Kidney epithelial cell (primary cell): ENCODE results near the gene HS3ST3A1. TPM values are rescaled to one million over a fixed set of nuclear protein-coding genes. Genes with fewer than 3 reads are reported as not detected.

Experiments used
- DNase-seq: peaks from one replicate; pipeline ENCODE4 v3.0.0-alpha.2; 2010; ENCODE audit warnings: low read depth
- H3K27me3 ChIP-seq: 2 replicates; pipeline ENCODE4 v1.6.0; 2011; ENCODE audit warnings: low read length; ENCODE audit not compliant: control insufficient read depth, insufficient read depth
- H3K36me3 ChIP-seq: 2 replicates; pipeline ENCODE4 v1.5.1; 2011; ENCODE audit warnings: low read length; ENCODE audit not compliant: control insufficient read depth, insufficient read depth
- H3K4me3 ChIP-seq: 2 replicates; pipeline ENCODE4 v1.5.1; 2011; ENCODE audit warnings: low read depth, mild to moderate bottlenecking, control low read depth, low read length
- total RNA-seq: library from RNA; depleted of rRNA; stranded (reverse); fragments of >200 nt; gene quantifications from 2 replicates; pipeline ENCODE4 v1.2.3, GENCODE V29; 2015
- TF ChIP-seq, protein P1 (sequence below): IDR thresholded peaks from 2 replicates; pipeline ENCODE4 v1.5.1; 2011; ENCODE audit warnings: mild to moderate bottlenecking, moderate library complexity, low read length, control low read depth, inconsistent platforms; ENCODE audit not compliant: insufficient read depth, poor library complexity, severe bottlenecking

Gene HS3ST3A1
- total RNA-seq, 1 donor from 2014 or later = 38.4 TPM

DNA sequence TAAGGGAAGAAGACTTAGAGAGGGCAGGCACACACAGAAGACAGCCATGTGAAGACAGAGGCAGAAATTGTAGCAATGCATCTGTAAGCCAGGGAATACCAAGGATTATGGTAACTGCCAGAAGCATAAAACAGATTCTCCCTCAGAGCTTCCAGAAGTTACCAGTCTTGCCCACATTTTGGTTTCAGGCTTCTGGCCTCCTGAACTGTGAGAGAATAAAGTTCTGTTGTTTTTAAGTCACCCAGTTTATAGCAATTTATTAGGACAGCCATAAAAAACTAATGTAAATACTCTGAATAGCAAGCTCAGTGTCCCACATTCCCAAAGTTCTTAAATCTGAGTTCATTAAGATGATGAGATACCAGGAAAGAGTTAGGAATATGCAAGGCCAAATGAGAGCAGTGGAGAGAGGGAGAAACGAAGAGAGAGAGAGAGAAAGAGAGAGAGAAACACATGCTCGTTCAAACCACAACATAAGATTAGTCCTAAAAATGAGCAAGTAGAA, 123.4 kb downstream of the HS3ST3A1 start:
- H3K36me3 ChIP-seq = no peaks in the 10 kb centered on the region
- TF ChIP-seq, protein P1, sequence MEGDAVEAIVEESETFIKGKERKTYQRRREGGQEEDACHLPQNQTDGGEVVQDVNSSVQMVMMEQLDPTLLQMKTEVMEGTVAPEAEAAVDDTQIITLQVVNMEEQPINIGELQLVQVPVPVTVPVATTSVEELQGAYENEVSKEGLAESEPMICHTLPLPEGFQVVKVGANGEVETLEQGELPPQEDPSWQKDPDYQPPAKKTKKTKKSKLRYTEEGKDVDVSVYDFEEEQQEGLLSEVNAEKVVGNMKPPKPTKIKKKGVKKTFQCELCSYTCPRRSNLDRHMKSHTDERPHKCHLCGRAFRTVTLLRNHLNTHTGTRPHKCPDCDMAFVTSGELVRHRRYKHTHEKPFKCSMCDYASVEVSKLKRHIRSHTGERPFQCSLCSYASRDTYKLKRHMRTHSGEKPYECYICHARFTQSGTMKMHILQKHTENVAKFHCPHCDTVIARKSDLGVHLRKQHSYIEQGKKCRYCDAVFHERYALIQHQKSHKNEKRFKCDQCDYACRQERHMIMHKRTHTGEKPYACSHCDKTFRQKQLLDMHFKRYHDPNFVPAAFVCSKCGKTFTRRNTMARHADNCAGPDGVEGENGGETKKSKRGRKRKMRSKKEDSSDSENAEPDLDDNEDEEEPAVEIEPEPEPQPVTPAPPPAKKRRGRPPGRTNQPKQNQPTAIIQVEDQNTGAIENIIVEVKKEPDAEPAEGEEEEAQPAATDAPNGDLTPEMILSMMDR = no peak
- H3K27me3 ChIP-seq = no peaks in the 10 kb centered on the region
- no peak for DNase-seq
- H3K4me3 ChIP-seq = no peak overlapping the region

- TF ChIP-seq, protein P1 = no peak
Measured at GRCh38 chr17:13477180-13477611, 124.5 kb downstream of the HS3ST3A1 start.

DNA sequence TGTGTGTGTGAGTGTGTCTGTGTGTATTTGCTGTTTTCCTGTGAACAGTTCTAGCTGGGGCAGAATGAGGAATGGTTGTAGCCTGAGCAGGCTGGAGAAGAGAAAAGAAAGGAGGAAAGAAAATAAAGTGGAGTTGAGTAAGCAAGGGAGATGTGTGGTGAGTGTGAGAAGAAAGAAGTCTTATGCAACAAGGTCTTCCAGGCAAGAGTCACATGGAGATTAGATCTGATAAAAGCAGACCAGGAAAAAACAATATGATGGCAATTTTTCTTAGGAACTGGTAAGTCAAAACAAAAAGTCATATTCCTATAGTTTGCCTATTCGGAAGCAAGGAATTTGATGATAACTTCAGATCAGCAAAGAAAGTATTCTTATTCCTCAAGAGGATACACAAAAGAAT, 125.0 kb downstream of the HS3ST3A1 start:
- H3K27me3 ChIP-seq = no peaks in the 10 kb centered on the region
- H3K4me3 ChIP-seq = no peak overlapping the region
- no peak for DNase-seq
- TF ChIP-seq, protein P1 = no peak
- H3K36me3 ChIP-seq = no peaks in the 10 kb centered on the region

More at GRCh38 chr17:13477180-13477611, 124.5 kb downstream of the HS3ST3A1 start:
- DNase-seq = no peak
- H3K4me3 ChIP-seq = no peak overlapping the region
- H3K36me3 ChIP-seq = no peaks in the 10 kb centered on the region
- H3K27me3 ChIP-seq = no peaks in the 10 kb centered on the region

GRCh38 chr17:13475574-13476223, 126.0 kb downstream of the HS3ST3A1 start:
- Histone ChIP-seq H3K27me3 (no peaks in the 10 kb centered on the region), H3K4me3 (no peak overlapping the region), H3K36me3 (no peaks in the 10 kb centered on the region)
- TF ChIP-seq, protein P1 = no peak
- DNase-seq = no peak

GRCh38 chr17:13474073-13474800, 127.5 kb downstream of the HS3ST3A1 start:
- TF ChIP-seq, protein P1 = no peak
- H3K27me3 ChIP-seq = no peaks in the 10 kb centered on the region
- no peaks in the 10 kb centered on the region for H3K36me3 ChIP-seq
- no peak overlapping the region for H3K4me3 ChIP-seq
- no peak for DNase-seq

- TF ChIP-seq, protein P1 = no peak
- no peaks in the 10 kb centered on the region for H3K36me3 ChIP-seq
- no peak overlapping the region for H3K4me3 ChIP-seq
- DNase-seq = no peak
- no peaks in the 10 kb centered on the region for H3K27me3 ChIP-seq
Measured at GRCh38 chr17:13465678-13466077, 136.1 kb downstream of the HS3ST3A1 start.
